GM15510 (cell line): Measurements from ENCODE around the gene USP37.
A peak's percentile ranks its signal among the peaks of the same experiment; 100 is the strongest.

ENCODE experiments used
- POLR2A ChIP-seq: IDR thresholded peaks from 3 replicates; pipeline ENCODE4 v1.6.1; 2011; ENCODE audit warnings: borderline replicate concordance; ENCODE audit not compliant: insufficient read length; ENCODE audit errors: extremely low read depth

Gene USP37

GRCh38 chr2:218406949-218407618 is 161.1 kb downstream of the USP37 start:
- no peak for TF ChIP-seq POLR2A

GRCh38 chr2:218406209-218406948 is 161.8 kb downstream of the USP37 start:
- peak; percentile 50 for TF ChIP-seq POLR2A

- TF ChIP-seq POLR2A: no peak
Observed at GRCh38 chr2:218405746-218406208, 162.4 kb downstream of the USP37 start.

GRCh38 chr2:218405086-218405745 is 162.9 kb downstream of the USP37 start:
- TF ChIP-seq POLR2A: no peak

- TF ChIP-seq POLR2A: no peak
Observed at GRCh38 chr2:218404351-218405085, 163.6 kb downstream of the USP37 start.

- TF ChIP-seq POLR2A: no peak
Observed at GRCh38 chr2:218403810-218404209, 164.3 kb downstream of the USP37 start.

- no peak for TF ChIP-seq POLR2A
Observed at GRCh38 chr2:218402911-218403411, 165.2 kb downstream of the USP37 start.

GRCh38 chr2:218402491-218402901 is 165.7 kb downstream of the USP37 start:
- TF ChIP-seq POLR2A: no peak

- no peak for TF ChIP-seq POLR2A
Observed at GRCh38 chr2:218401890-218402289, 166.3 kb downstream of the USP37 start.

GRCh38 chr2:218400930-218401881 is 166.9 kb downstream of the USP37 start:
- TF ChIP-seq POLR2A: no peak
